ENCODE measurements around the gene PTPN13. TPM values are rescaled to one million over a fixed set of nuclear protein-coding genes. Genes with fewer than 3 reads are reported as not detected.

Gene PTPN13
- total RNA-seq, 1 donor from 2014 or later, result 3.2 TPM

GRCh38 chr4:86587381-86588140, 6.6 kb upstream of the PTPN13 start:
- DNase-seq (no peak), ATAC-seq (no peak)
- intact Hi-C loops (cut with micrococcal nuclease), result no loop called here

- no peak for ATAC-seq
- no peak for DNase-seq
- intact Hi-C loops (cut with micrococcal nuclease), result no loop called here
Measured at GRCh38 chr4:86592553-86593249, 1.4 kb upstream of the PTPN13 start.

- intact Hi-C loops (cut with micrococcal nuclease), result no loop called here
- peak; percentile 56 for DNase-seq
- peak; percentile 68 for ATAC-seq
Measured at GRCh38 chr4:86594559-86595425, 677 bp downstream of the PTPN13 start.

GRCh38 chr4:86595426-86595805, 1.3 kb downstream of the PTPN13 start:
- DNase-seq, result no peak
- ATAC-seq, result no peak
- intact Hi-C loops (cut with micrococcal nuclease), result no loop called here

GRCh38 chr4:86596807-86597206, 2.7 kb downstream of the PTPN13 start:
- intact Hi-C loops (cut with micrococcal nuclease), result no loop called here
- DNase-seq, result no peak
- no peak for ATAC-seq

- intact Hi-C loops (cut with micrococcal nuclease), result no loop called here
- DNase-seq (no peak), ATAC-seq (no peak)
Measured at GRCh38 chr4:86600007-86600653, 6.0 kb downstream of the PTPN13 start.

- intact Hi-C loops (cut with micrococcal nuclease), result no loop called here
- no peak for ATAC-seq
- no peak for DNase-seq
Measured at GRCh38 chr4:86603311-86603885, 9.3 kb downstream of the PTPN13 start.

- intact Hi-C loops (cut with micrococcal nuclease), result no loop called here
- DNase-seq (no peak), ATAC-seq (no peak)
Measured at GRCh38 chr4:86606809-86607208, 12.7 kb downstream of the PTPN13 start.

- no peak for DNase-seq
- intact Hi-C loops (cut with micrococcal nuclease), result no loop called here
- no peak for ATAC-seq
Measured at GRCh38 chr4:86608757-86609375, 14.8 kb downstream of the PTPN13 start.

- ATAC-seq, result no peak
- DNase-seq, result no peak
- intact Hi-C loops (cut with micrococcal nuclease), result no loop called here
Measured at GRCh38 chr4:86611757-86612156, 17.6 kb downstream of the PTPN13 start.

- DNase-seq (no peak), ATAC-seq (no peak)
- intact Hi-C loops (cut with micrococcal nuclease), result no loop called here
Measured at GRCh38 chr4:86613734-86614133, 19.6 kb downstream of the PTPN13 start.

GRCh38 chr4:86614865-86615264, 20.8 kb downstream of the PTPN13 start:
- intact Hi-C loops (cut with micrococcal nuclease), result no loop called here
- no peak for ATAC-seq
- DNase-seq, result no peak

- intact Hi-C loops (cut with micrococcal nuclease), result no loop called here
- ATAC-seq (no peak), DNase-seq (no peak)
Measured at GRCh38 chr4:86615501-86615900, 21.4 kb downstream of the PTPN13 start.

- intact Hi-C loops (cut with micrococcal nuclease), result no loop called here
- no peak for ATAC-seq
- no peak for DNase-seq
Measured at GRCh38 chr4:86619656-86620055, 25.5 kb downstream of the PTPN13 start.

- ATAC-seq (no peak), DNase-seq (no peak)
- intact Hi-C loops (cut with micrococcal nuclease), result no loop called here
Measured at GRCh38 chr4:86621435-86621834, 27.3 kb downstream of the PTPN13 start.

GRCh38 chr4:86626066-86626465, 32.0 kb downstream of the PTPN13 start:
- ATAC-seq (no peak), DNase-seq (no peak)
- intact Hi-C loops (cut with micrococcal nuclease), result no loop called here

- no peak for DNase-seq
- intact Hi-C loops (cut with micrococcal nuclease), result no loop called here
- no peak for ATAC-seq
Measured at GRCh38 chr4:86627462-86628135, 33.5 kb downstream of the PTPN13 start.

GRCh38 chr4:86630629-86631028, 36.5 kb downstream of the PTPN13 start:
- intact Hi-C loops (cut with micrococcal nuclease), result no loop called here
- no peak for DNase-seq
- ATAC-seq, result no peak

Data from left ventricle myocardium superior (tissue), 1 donor.